ENCODE data around the gene CD2. TPM values are rescaled to one million over a fixed set of nuclear protein-coding genes. Genes with fewer than 3 reads are reported as not detected.

Gene CD2
- total RNA-seq, 2 experiments from 2014 or later = not detected

- intact Hi-C loops (cut with micrococcal nuclease; ENCODE audit: unreplicated experiment) = loop anchor here (5.0 kb wide), 1 partner anchor 51 kb away; no protein-coding TSS in a partner anchor
- H4K20me1 ChIP-seq (ENCODE audit: insufficient read depth, low read length) = no peaks in the 10 kb centered on the region
- no peaks in the 10 kb centered on the region for H3K9me2 ChIP-seq (ENCODE audit: insufficient read depth, low read length)
- no peak overlapping the region for H3K27ac ChIP-seq (ENCODE audit: low read depth, low read length, poor library complexity, severe bottlenecking)
- peaks cover 7% of the 10 kb centered on the region; the same call in 1 of the 2 replicates for H3K9me3 ChIP-seq (ENCODE audit: low read length)
- DNase-seq (ENCODE audit: low spot score) = no peak
- H3K79me2 ChIP-seq (ENCODE audit: insufficient read depth, low read depth, low read length) = no peaks in the 10 kb centered on the region
- TF ChIP-seq EZH2phosphoT487 (IDR thresholded peaks at IDR 0.05; ENCODE audit: borderline replicate concordance, low read depth, low read length) = no peak
- TF ChIP-seq CTCF (conservative IDR thresholded peaks at IDR 0.05; ENCODE audit: low read length) = no peak
- CTCF ChIA-PET (ENCODE audit: unreplicated experiment) = no interaction called here
- BruUV-seq (replicated peaks) = no TSS peak
- H3K4me2 ChIP-seq (ENCODE audit: low read length) = no peak overlapping the region
- no peak overlapping the region for H3K4me3 ChIP-seq (ENCODE audit: low read depth, low read length, poor library complexity, severe bottlenecking)
- no peaks in the 10 kb centered on the region for H3K36me3 ChIP-seq (ENCODE audit: insufficient read depth, low read length)
- POLR2A ChIA-PET = interaction anchor here (0.6 kb wide), 1 partner anchor 293 kb away, joined by 3 read pairs; no protein-coding TSS in a partner anchor
- H2AFZ ChIP-seq (ENCODE audit: low read length) = 0 out of 2 replicates have a peak overlapping the region, but pooled peaks have one; percentile 26
- H3K4me1 ChIP-seq (ENCODE audit: insufficient read depth, low read length, poor library complexity, severe bottlenecking) = peaks cover 40% of the 10 kb centered on the region
Observed at GRCh38 chr1:116765962-116766361, 11.7 kb downstream of the CD2 start.

- intact Hi-C loops (cut with micrococcal nuclease; ENCODE audit: unreplicated experiment) = loop anchor here (5.0 kb wide), 1 partner anchor 50 kb away; no protein-coding TSS in a partner anchor
- H4K20me1 ChIP-seq (ENCODE audit: insufficient read depth, low read length) = no peaks in the 10 kb centered on the region
- DNase-seq (ENCODE audit: low spot score) = no peak
- H3K4me1 ChIP-seq (ENCODE audit: insufficient read depth, low read length, poor library complexity, severe bottlenecking) = peaks cover 49% of the 10 kb centered on the region
- no peaks in the 10 kb centered on the region for H3K79me2 ChIP-seq (ENCODE audit: insufficient read depth, low read depth, low read length)
- BruUV-seq (replicated peaks) = no TSS peak
- no peaks in the 10 kb centered on the region for H3K36me3 ChIP-seq (ENCODE audit: insufficient read depth, low read length)
- peaks cover 7% of the 10 kb centered on the region; the same call in 1 of the 2 replicates for H3K9me3 ChIP-seq (ENCODE audit: low read length)
- no peak overlapping the region for H3K4me2 ChIP-seq (ENCODE audit: low read length)
- H2AFZ ChIP-seq (ENCODE audit: low read length) = no peak overlapping the region
- no peaks in the 10 kb centered on the region for H3K9me2 ChIP-seq (ENCODE audit: insufficient read depth, low read length)
- H3K4me3 ChIP-seq (ENCODE audit: low read depth, low read length, poor library complexity, severe bottlenecking) = no peak overlapping the region
- ChIA-PET POLR2A (interaction anchor here (0.6 to 1.7 kb wide), 3 partner anchors 48 to 294 kb away, joined by 3 to 7 read pairs (median 7); partner anchors contain the start of gene TTF2), CTCF (ENCODE audit: unreplicated experiment) (no interaction called here)
- H3K27ac ChIP-seq (ENCODE audit: low read depth, low read length, poor library complexity, severe bottlenecking) = no peak overlapping the region
- TF ChIP-seq EZH2phosphoT487 (IDR thresholded peaks at IDR 0.05; ENCODE audit: borderline replicate concordance, low read depth, low read length) (no peak), CTCF (conservative IDR thresholded peaks at IDR 0.05; ENCODE audit: low read length) (no peak)
Observed at GRCh38 chr1:116766616-116767469, 12.6 kb downstream of the CD2 start.
